ENCODE measurements around the gene TMEM63A. TPM values are rescaled to one million over a fixed set of nuclear protein-coding genes. Genes with fewer than 3 reads are reported as not detected.
"Not testable (repeated sequence)": the region's sequence is repeated elsewhere in the genome, so short reads cannot be mapped to it uniquely, and the experiment has no call there.

Gene TMEM63A
- total RNA-seq, 1 donor from 2014 or later = 43.8 TPM

DNA sequence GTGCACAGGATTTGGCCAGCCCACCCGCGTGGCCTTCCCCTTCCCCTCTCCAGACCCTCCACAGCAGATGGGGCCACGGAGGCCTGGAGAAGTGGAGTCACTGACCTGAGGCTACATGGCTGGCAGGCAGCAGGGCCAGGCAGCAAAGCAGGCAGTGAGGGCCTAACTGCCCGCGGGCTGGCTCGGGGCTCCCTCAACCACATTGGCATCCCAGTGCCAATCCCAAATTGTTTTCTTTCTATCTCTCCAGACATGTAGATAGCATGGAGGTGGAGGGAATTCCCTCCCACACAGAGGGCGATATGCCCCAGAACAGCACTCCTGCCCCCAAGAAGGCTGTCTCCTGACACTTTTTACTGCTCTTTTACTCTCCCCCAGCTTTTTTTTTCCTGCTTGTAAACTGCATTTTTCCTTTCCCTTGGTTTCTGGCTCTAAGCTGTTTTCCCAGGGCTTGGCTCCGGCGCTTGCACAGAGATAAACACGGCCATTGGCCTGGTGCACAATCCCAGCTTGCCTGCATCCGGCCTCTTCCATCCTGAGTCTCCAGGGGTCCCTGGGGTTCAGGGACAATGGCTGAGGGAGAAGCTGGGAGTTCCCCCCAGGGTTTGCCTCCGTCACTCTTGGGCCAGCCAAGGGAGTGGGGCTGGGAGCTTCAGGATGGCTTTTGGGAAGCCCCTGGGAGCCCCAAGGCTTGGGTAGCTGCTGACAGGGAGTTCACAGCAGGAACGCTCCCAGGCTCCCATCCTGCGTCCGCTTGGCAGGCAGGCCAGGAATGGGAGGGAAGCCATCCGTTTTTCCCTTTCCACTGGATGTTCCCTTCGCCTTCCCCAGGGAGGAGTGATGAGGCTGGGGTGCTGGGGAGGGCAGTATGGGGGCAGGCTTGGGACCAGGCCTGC is 65.3 kb downstream of the TMEM63A start:
- DNase-seq = peak; percentile 54

DNA sequence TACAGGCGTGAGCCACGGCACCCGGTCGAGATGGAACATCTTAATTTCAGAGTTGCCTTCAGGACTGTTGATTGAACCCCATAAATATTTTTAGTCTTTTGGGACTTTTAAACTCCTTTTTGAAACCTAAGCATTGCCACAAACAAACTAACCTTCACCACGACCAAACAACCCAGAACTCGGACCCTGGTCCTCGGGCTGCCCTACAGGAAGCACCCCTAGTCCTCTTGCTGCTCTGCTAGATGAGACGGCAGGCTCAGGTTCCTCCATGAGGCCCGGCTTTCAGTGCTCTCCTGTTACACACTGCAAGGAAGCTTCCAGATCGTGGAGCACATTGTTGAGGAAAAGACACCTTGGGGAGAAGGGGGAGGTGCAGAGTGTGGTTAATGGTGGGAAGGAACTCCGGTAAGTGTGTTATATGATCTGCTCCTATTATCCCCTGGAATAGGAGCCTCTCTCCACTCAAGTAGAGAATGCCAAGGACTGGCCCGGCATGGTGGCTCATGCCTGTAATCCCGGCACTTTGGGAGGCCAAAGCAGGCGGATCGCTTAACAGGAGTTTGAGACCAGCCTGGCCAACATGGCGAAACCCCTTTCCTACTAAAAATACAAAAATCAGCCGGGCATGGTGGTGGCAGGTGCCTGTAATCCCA is 66.5 kb downstream of the TMEM63A start:
- DNase-seq = no peak

DNA sequence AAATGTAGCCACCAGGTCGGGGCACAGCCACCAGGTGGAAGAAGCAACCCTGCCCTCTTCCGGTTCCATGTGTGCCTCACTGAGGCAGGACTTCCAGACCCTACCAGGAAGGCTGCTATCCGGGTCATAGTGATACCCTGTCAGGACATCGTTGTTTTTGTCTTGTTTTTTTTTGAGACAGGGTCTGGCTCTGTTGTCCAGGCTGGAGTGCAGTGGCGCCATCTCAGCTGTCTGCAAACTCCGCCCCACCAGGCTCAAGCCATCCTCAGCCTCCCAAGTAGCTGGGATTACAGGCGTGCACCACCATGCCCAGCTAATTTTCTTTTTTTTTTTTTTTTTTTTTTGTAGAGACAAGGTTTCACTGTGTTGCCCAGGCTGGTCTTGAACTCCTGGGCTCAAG is 67.1 kb downstream of the TMEM63A start:
- DNase-seq = not testable (repeated sequence)

GRCh38 chr1:225814381-225814780 is 67.8 kb downstream of the TMEM63A start:
- DNase-seq = no peak

GRCh38 chr1:225813214-225813964 is 68.8 kb downstream of the TMEM63A start:
- peak; percentile 49 for DNase-seq

DNA sequence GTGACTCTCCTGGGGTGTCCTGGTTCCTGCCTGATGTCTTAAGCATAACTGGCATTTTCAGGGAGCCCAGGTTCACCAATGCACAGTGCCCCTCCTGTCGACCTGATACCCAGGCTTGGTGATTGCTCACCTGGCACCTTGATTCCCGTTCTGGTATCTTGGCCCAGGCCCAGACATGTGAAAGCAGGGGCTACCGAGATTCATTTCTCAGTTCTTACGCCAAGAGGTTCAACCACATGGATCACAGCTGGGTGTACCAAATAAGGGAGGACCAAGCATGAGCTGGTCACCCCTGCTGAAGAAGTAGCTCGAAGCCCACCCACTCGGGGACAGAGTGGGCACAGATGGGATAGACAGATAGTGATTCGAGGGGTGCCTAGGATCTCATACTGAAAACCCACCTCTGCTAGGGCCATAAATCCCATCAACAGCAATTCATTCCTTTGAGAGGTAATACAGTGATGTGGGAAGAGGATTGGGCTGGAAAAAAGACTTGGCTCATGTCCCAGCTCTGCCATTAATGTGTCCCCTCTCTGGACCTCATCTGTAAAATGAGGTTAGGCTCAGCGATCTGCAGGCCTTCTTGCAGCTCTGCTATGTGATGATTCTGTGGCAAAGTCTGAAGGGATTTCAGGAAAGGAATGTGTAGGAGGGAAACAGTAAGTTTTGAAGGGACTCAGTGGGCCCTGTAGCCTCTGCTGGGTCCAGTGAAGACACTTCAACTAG is 69.5 kb downstream of the TMEM63A start:
- no peak for DNase-seq

GRCh38 chr1:225811622-225812487 is 70.3 kb downstream of the TMEM63A start:
- peak; percentile 13 for DNase-seq

- DNase-seq = not testable (repeated sequence)
These were observed 71.3 kb downstream of the TMEM63A start for GRCh38 chr1:225810579-225811538.

- DNase-seq = peak; percentile 77
These were observed 72.2 kb downstream of the TMEM63A start, which contains the start of gene EPHX1 for GRCh38 chr1:225809842-225810578. TSS of gene EPHX1 (plus strand) at chr1:225810124. CDS start at chr1:225828730, 18,606 bp downstream.

DNA sequence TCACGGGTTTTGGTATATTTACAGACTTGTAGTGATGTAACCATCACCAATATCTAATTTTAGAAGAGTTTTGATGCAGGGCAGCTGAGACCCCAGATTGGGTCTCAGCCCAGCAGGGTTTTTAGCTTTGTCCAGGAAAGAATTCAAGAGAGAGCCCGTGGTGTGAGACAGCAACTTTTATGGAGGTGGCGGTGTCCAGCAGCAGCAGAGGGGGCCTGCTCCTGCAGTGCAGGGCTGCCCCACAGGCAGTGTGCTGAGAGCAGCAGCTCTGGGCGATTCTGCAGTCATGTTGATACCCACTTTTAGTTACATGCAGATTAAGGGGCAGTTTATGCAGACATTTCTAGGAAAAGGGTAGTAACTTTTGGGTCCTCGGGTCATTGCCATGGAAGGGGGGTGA is 74.0 kb downstream of the TMEM63A start:
- DNase-seq = no peak

- not testable (repeated sequence) for DNase-seq
These were observed 75.4 kb downstream of the TMEM63A start for GRCh38 chr1:225806736-225807135.

DNA sequence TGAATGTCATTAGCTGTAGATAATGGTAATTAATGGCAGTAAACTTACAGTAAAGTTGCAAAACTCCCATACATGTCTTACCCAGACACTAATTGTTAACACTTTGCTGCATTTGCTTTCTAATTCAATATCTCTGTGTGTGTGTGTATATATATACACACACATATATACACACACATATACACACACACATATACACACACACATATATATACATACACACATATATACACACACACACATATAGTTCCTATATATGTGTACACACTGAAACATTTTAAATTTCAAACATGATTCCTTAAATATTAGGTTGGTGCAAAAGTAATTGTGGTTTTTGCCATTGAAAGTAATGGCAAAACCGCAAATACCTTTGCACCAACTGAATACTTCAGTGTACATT is 75.9 kb downstream of the TMEM63A start:
- DNase-seq = no peak

DNA sequence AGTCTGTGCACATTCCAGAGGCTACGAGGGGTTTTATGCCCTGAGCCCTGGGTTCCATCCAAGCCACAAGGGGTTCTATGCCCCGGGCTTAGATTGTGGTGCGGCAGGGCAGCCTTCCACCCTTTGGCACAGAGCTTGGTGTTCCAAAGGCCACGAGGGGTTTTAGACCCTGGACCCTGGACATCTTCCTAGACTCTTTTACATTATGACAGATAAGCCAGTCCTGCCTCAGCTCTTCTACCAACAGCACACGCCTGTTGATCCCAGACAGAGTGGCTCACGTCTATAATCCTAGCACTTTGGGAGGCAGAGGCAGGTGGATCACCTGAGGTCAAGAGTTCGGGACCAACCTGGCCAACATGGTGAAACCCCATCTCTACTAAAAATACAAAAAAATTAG is 81.0 kb downstream of the TMEM63A start:
- not testable (repeated sequence) for DNase-seq

- DNase-seq = not testable (repeated sequence)
These were observed 86.1 kb downstream of the TMEM63A start for GRCh38 chr1:225796097-225796496.

Other genes starting within 250 kb of the TMEM63A start
- gene ENAH, start 229.3 kb downstream of the TMEM63A start, total RNA-seq = 51.3 TPM
- gene SRP9, start 104.6 kb downstream of the TMEM63A start, total RNA-seq = 208 TPM
- gene EPHX1, start 72.3 kb downstream of the TMEM63A start, total RNA-seq = 34.0 TPM
- 0.30 TPM for gene LEFTY1, start 6.8 kb upstream of the TMEM63A start, total RNA-seq
- gene PYCR2, start 41.9 kb upstream of the TMEM63A start, total RNA-seq = 22.8 TPM
- 6.7 TPM for gene LEFTY2, start 58.8 kb upstream of the TMEM63A start, total RNA-seq
- 35.0 TPM for gene SDE2, start 117.0 kb upstream of the TMEM63A start, total RNA-seq
- gene H3-3A, start 180.3 kb upstream of the TMEM63A start, total RNA-seq = 452 TPM

All from skin of body (tissue), 2 donors.